ENCODE data around the gene ULBP1. TPM values are rescaled to one million over a fixed set of nuclear protein-coding genes. Genes with fewer than 3 reads are reported as not detected.
"Not testable (repeated sequence)": the region's sequence is repeated elsewhere in the genome, so short reads cannot be mapped to it uniquely, and the experiment has no call there.

Gene ULBP1
- total RNA-seq, 8 experiments from 2014 or later: 1.7 to 12.2 (median 4.4) TPM

GRCh38 chr6:149924206-149924932 lies 39.4 kb upstream of the ULBP1 start:
- Histone ChIP-seq H3K27ac (no peak overlapping the region), H3K4me1 (replicated peaks in 1 of 2) (peaks cover 3 to 5% of the 10 kb centered on the region in 2 donors), H3K4me3 (no peak overlapping the region)
- 39 to 100% (median 57%) methylated on average over 2 to 7 of the region's 9 CpGs; no CpG with 5 or more reads in 3 of the 10 experiments for WGBS, 10 experiments
- in situ Hi-C loops (cut with MboI; ENCODE audit: low pct_unique_long_range_greater_than_20kb in 2 of 9, low sequenced_read_pairs in 9 of 9, unreplicated experiment in 9 of 9): loop anchor here in 2 of 9 experiments (10.0 kb wide), 2 partner anchors 80 to 90 kb away; no protein-coding TSS in a partner anchor
- no peak for ATAC-seq (replicated peaks in 6 of 8)

- no peak for ATAC-seq (replicated peaks in 6 of 8)
- no peak overlapping the region for H3K27ac ChIP-seq
- in situ Hi-C loops (cut with MboI; ENCODE audit: low pct_unique_long_range_greater_than_20kb in 2 of 9, low sequenced_read_pairs in 9 of 9, unreplicated experiment in 9 of 9): loop anchor here in 3 of 9 experiments (10.0 to 25.0 kb wide), 3 partner anchors 80 to 887 kb away; no protein-coding TSS in a partner anchor
- 40 to 100% (median 57%) methylated on average over 1 to 3 of the region's 4 CpGs; no CpG with 5 or more reads in 5 of the 10 experiments for WGBS, 10 experiments
- H3K4me3 ChIP-seq: no peak overlapping the region
- peaks cover 3 to 5% of the 10 kb centered on the region in 2 donors for H3K4me1 ChIP-seq (replicated peaks in 1 of 2)
Observed at GRCh38 chr6:149924933-149925252, 38.9 kb upstream of the ULBP1 start.

GRCh38 chr6:149925253-149925973 lies 38.3 kb upstream of the ULBP1 start:
- Histone ChIP-seq H3K4me1 (replicated peaks in 1 of 2) (peaks cover 3 to 5% of the 10 kb centered on the region in 2 donors), H3K4me3 (peak overlapping the region in 3 of 5 donors; percentile 18 to 24 (median 21)), H3K27ac (no peak overlapping the region)
- ATAC-seq (replicated peaks in 6 of 8): peak in 7 of 8 experiments; percentile 3 to 49 (median 35)
- in situ Hi-C loops (cut with MboI; ENCODE audit: low pct_unique_long_range_greater_than_20kb in 2 of 9, low sequenced_read_pairs in 9 of 9, unreplicated experiment in 9 of 9): loop anchor here in 3 of 9 experiments (10.0 to 25.0 kb wide), 3 partner anchors 81 to 887 kb away; no protein-coding TSS in a partner anchor
- WGBS, 10 experiments: 0 to 40% (median 13%) methylated on average over 1 to 10 of the region's 34 CpGs; no CpG with 5 or more reads in 3 of the 10 experiments

- in situ Hi-C loops (cut with MboI; ENCODE audit: low pct_unique_long_range_greater_than_20kb in 2 of 9, low sequenced_read_pairs in 9 of 9, unreplicated experiment in 9 of 9): loop anchor here in 3 of 9 experiments (10.0 to 25.0 kb wide), 3 partner anchors 81 to 886 kb away; no protein-coding TSS in a partner anchor
- WGBS, 10 experiments: 0 to 20% (median 7%) methylated on average over 1 to 22 of the region's 31 CpGs; no CpG with 5 or more reads in 2 of the 10 experiments
- Histone ChIP-seq H3K4me3 (peak overlapping the region in 4 of 5 donors; percentile 8 to 24 (median 21)), H3K4me1 (replicated peaks in 1 of 2) (peaks cover 3 to 5% of the 10 kb centered on the region in 2 donors), H3K27ac (no peak overlapping the region)
- peak; percentile 69 to 89 (median 85) for ATAC-seq (replicated peaks in 6 of 8)
Observed at GRCh38 chr6:149925974-149926777, 37.6 kb upstream of the ULBP1 start.

- ATAC-seq (replicated peaks in 6 of 8); H3K27ac ChIP-seq; H3K4me1 ChIP-seq (replicated peaks in 1 of 2); H3K4me3 ChIP-seq: not testable (repeated sequence)
- WGBS, 10 experiments: 48 to 89% (median 67%) methylated on average over 4 of the region's 4 CpGs; no CpG with 5 or more reads in 2 of the 10 experiments
- in situ Hi-C loops (cut with MboI; ENCODE audit: low pct_unique_long_range_greater_than_20kb in 2 of 9, low sequenced_read_pairs in 9 of 9, unreplicated experiment in 9 of 9): loop anchor here in 3 of 9 experiments (10.0 to 25.0 kb wide), 3 partner anchors 82 to 885 kb away; no protein-coding TSS in a partner anchor
Observed at GRCh38 chr6:149927025-149927424, 36.7 kb upstream of the ULBP1 start.

- ATAC-seq (replicated peaks in 6 of 8): no peak
- Histone ChIP-seq H3K4me1 (replicated peaks in 1 of 2) (no peaks in the 10 kb centered on the region), H3K27ac (no peak overlapping the region), H3K4me3 (no peak overlapping the region)
- WGBS, 10 experiments: 0 to 33% (median 7%) methylated on average over 1 to 3 of the region's 3 CpGs; no CpG with 5 or more reads in 5 of the 10 experiments
- in situ Hi-C loops (cut with MboI; ENCODE audit: low pct_unique_long_range_greater_than_20kb in 2 of 9, low sequenced_read_pairs in 9 of 9, unreplicated experiment in 9 of 9): loop anchor here in 3 of 9 experiments (10.0 to 25.0 kb wide), 3 partner anchors 85 to 883 kb away; no protein-coding TSS in a partner anchor
Observed at GRCh38 chr6:149929422-149929821, 34.3 kb upstream of the ULBP1 start.

GRCh38 chr6:149931501-149931900 lies 32.2 kb upstream of the ULBP1 start:
- WGBS, 10 experiments: 21 to 100% (median 67%) methylated on average over 1 to 6 of the region's 6 CpGs; no CpG with 5 or more reads in 2 of the 10 experiments
- in situ Hi-C loops (cut with MboI; ENCODE audit: low pct_unique_long_range_greater_than_20kb in 2 of 9, low sequenced_read_pairs in 9 of 9, unreplicated experiment in 9 of 9): loop anchor here in 1 of 9 experiments (10.0 to 25.0 kb wide), 2 partner anchors 83 to 881 kb away; no protein-coding TSS in a partner anchor
- H3K4me1 ChIP-seq (replicated peaks in 1 of 2): no peaks in the 10 kb centered on the region
- H3K4me3 ChIP-seq: no peak overlapping the region
- no peak for ATAC-seq (replicated peaks in 6 of 8)
- H3K27ac ChIP-seq: no peak overlapping the region

- 14 to 86% (median 45%) methylated on average over 1 to 5 of the region's 5 CpGs; no CpG with 5 or more reads in 2 of the 10 experiments for whole genome bisulfite sequencing, 10 experiments
- no peak for ATAC-seq (replicated peaks in 6 of 8)
- in situ Hi-C loops (cut with MboI; ENCODE audit: low pct_unique_long_range_greater_than_20kb in 2 of 9, low sequenced_read_pairs in 9 of 9, unreplicated experiment in 9 of 9): loop anchor here in 1 of 9 experiments (10.0 to 25.0 kb wide), 2 partner anchors 82 to 879 kb away; no protein-coding TSS in a partner anchor
Observed at GRCh38 chr6:149933036-149933435, 30.7 kb upstream of the ULBP1 start.

GRCh38 chr6:149933461-149933860 lies 30.3 kb upstream of the ULBP1 start:
- 0 to 83% (median 21%) methylated on average over 1 to 3 of the region's 3 CpGs; no CpG with 5 or more reads in 4 of the 10 experiments for WGBS, 10 experiments

More at GRCh38 chr6:149933036-149933435, 30.7 kb upstream of the ULBP1 start:
- Histone ChIP-seq H3K4me3 (no peak overlapping the region), H3K4me1 (replicated peaks in 1 of 2) (no peaks in the 10 kb centered on the region), H3K27ac (no peak overlapping the region)

GRCh38 chr6:149934249-149935156 lies 29.2 kb upstream of the ULBP1 start:
- 0 to 46% (median 5%) methylated on average over 1 to 6 of the region's 11 CpGs; no CpG with 5 or more reads in 2 of the 10 experiments for WGBS, 10 experiments
- ATAC-seq (replicated peaks in 6 of 8): peak; percentile 16 to 65 (median 56)
- Histone ChIP-seq H3K27ac (no peak overlapping the region), H3K4me1 (replicated peaks in 1 of 2) (peaks cover 4 to 10% of the 10 kb centered on the region in 2 donors), H3K4me3 (no peak overlapping the region)
- in situ Hi-C loops (cut with MboI; ENCODE audit: low pct_unique_long_range_greater_than_20kb in 2 of 9, low sequenced_read_pairs in 9 of 9, unreplicated experiment in 9 of 9): loop anchor here in 1 of 9 experiments (10.0 to 25.0 kb wide), 2 partner anchors 80 to 878 kb away; no protein-coding TSS in a partner anchor

More at GRCh38 chr6:149933461-149933860, 30.3 kb upstream of the ULBP1 start:
- ATAC-seq (replicated peaks in 6 of 8): no peak
- peaks cover 0 to 3% of the 10 kb centered on the region in 2 donors for H3K4me1 ChIP-seq (replicated peaks in 1 of 2)
- in situ Hi-C loops (cut with MboI; ENCODE audit: low pct_unique_long_range_greater_than_20kb in 2 of 9, low sequenced_read_pairs in 9 of 9, unreplicated experiment in 9 of 9): loop anchor here in 1 of 9 experiments (10.0 to 25.0 kb wide), 2 partner anchors 81 to 879 kb away; no protein-coding TSS in a partner anchor
- no peak overlapping the region for H3K4me3 ChIP-seq
- H3K27ac ChIP-seq: no peak overlapping the region

GRCh38 chr6:149935246-149935645 lies 28.5 kb upstream of the ULBP1 start:
- Histone ChIP-seq H3K27ac (no peak overlapping the region), H3K4me3 (no peak overlapping the region), H3K4me1 (replicated peaks in 1 of 2) (peaks cover 4 to 10% of the 10 kb centered on the region in 2 donors)
- peak in 1 of 8 experiments; percentile 40 for ATAC-seq (replicated peaks in 6 of 8)
- 0 to 93% (median 37%) methylated on average over 1 to 4 of the region's 4 CpGs; no CpG with 5 or more reads in 4 of the 10 experiments for WGBS, 10 experiments
- in situ Hi-C loops (cut with MboI; ENCODE audit: low pct_unique_long_range_greater_than_20kb in 2 of 9, low sequenced_read_pairs in 9 of 9, unreplicated experiment in 9 of 9): loop anchor here in 1 of 9 experiments (10.0 to 25.0 kb wide), 2 partner anchors 80 to 877 kb away; no protein-coding TSS in a partner anchor
